Loucy (cell line): ENCODE results near the gene MCU.
"Not testable (repeated sequence)": the region's sequence is repeated elsewhere in the genome, so short reads cannot be mapped to it uniquely, and the experiment has no call there.

Source experiments
- H2AFZ ChIP-seq: fragments of 200-600 bp; sonication (generic); 2 replicates; pipeline ENCODE4 v1.6.0; 2016; ENCODE audit warnings: antibody characterized with exemption, mild to moderate bottlenecking, low read length, moderate library complexity
- H3F3A ChIP-seq: fragments of 200-600 bp; 2 replicates; pipeline ENCODE4 v1.6.0; 2016; ENCODE audit warnings: antibody characterized with exemption, low read depth, mild to moderate bottlenecking
- H3K27me3 ChIP-seq: fragments of 200-600 bp; sonication (generic); 2 replicates; pipeline ENCODE4 v1.6.1; 2014; ENCODE audit warnings: low read length, mild to moderate bottlenecking; ENCODE audit not compliant: insufficient read depth, poor library complexity, severe bottlenecking
- H3K36me3 ChIP-seq: fragments of 200-600 bp; sonication (generic); 2 replicates; pipeline ENCODE4 v1.6.1; 2016; ENCODE audit warnings: low read length; ENCODE audit not compliant: insufficient read depth
- H3K4me1 ChIP-seq: fragments of 200-600 bp; sonication (generic); 2 replicates; pipeline ENCODE4 v1.5.1; 2014; ENCODE audit warnings: low read length, mild to moderate bottlenecking; ENCODE audit not compliant: insufficient read depth, poor library complexity, severe bottlenecking
- H3K4me2 ChIP-seq: fragments of 200-600 bp; sonication (generic); 2 replicates; pipeline ENCODE4 v1.6.0; 2014; ENCODE audit warnings: antibody characterized with exemption, low read length, low read depth, mild to moderate bottlenecking; ENCODE audit not compliant: poor library complexity, severe bottlenecking
- H3K4me3 ChIP-seq: fragments of 200-600 bp; sonication (generic); 2 replicates; pipeline ENCODE4 v1.5.1; 2014; ENCODE audit warnings: low read length, mild to moderate bottlenecking, mixed read lengths; ENCODE audit not compliant: poor library complexity, severe bottlenecking
- H3K79me2 ChIP-seq: fragments of 200-600 bp; sonication (generic); 2 replicates; pipeline ENCODE4 v1.6.1; 2014; ENCODE audit warnings: low read length; ENCODE audit not compliant: insufficient read depth
- H3K9ac ChIP-seq: fragments of 200-600 bp; sonication (generic); 2 replicates; pipeline ENCODE4 v1.6.0; 2014; ENCODE audit warnings: mild to moderate bottlenecking, low read depth, low read length, moderate library complexity; ENCODE audit not compliant: poor library complexity, severe bottlenecking
- H3K9me2 ChIP-seq: fragments of 200-600 bp; sonication (generic); replicated peaks from 2 replicates; pipeline ENCODE4 v1.6.1; 2016; ENCODE audit warnings: low read depth, low read length, mixed read lengths
- H3K9me3 ChIP-seq: fragments of 200-600 bp; sonication (generic); 2 replicates; pipeline ENCODE4 v1.6.1; 2014; ENCODE audit warnings: mild to moderate bottlenecking, antibody characterized with exemption, low read length, low read depth; ENCODE audit not compliant: insufficient read depth
- H4K20me1 ChIP-seq: fragments of 200-600 bp; sonication (generic); 2 replicates; pipeline ENCODE4 v1.6.0; 2014; ENCODE audit warnings: antibody characterized with exemption, low read length, mild to moderate bottlenecking; ENCODE audit not compliant: insufficient read depth, poor library complexity, severe bottlenecking
- CTCF ChIP-seq: fragments of 200-600 bp; sonication (generic); conservative IDR thresholded peaks from 2 replicates; pipeline ENCODE4 v1.5.1; 2014; ENCODE audit warnings: mild to moderate bottlenecking, antibody characterized with exemption, low read length
- EZH2phosphoT487 ChIP-seq: fragments of 200-600 bp; IDR thresholded peaks from 2 replicates; pipeline ENCODE4 v1.6.1; 2018; ENCODE audit warnings: antibody characterized with exemption, mild to moderate bottlenecking, moderate library complexity, borderline replicate concordance

The MCU gene

DNA sequence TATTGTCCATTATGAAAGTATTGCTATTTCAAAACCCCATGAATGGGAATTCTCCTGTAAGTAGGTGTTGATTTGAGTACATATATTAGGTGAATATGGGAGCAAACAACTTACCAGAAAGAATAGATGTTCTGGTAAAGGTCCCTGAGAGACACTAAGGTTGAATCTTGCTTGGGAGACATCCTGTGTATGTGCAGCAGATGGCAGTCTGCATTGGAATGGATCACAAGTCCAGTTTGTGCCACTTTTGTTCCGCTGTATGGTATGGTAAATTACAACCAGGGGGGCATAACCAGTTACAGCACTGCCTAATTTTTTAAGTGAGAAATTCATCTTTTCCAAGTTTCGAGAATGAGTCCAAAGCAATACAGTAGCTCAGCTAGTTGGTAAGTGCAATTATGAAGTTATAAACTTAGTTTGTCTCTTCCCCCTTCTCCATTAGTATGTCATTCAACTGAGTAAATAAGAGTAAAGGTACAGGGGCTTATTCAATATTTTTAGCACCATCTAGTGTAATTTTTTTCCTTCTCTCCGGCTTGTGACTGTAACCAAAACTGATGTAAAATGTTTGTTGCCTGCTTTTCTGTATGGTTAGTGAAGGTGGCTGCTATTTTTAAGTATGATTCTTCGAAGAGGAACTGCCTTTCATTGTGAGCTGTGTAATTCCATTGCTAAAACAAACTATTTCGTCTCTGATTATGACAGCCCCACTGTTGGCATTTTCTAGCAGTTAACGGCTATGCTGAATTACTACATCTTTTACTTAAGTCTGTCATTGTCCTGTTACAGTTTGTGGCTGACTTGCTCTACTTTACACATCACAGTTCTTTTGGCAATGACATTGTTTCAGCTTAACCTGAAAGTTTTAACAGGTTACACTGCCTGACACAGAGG lies 2.8 kb downstream of the MCU start:
- Histone ChIP-seq H4K20me1 (peaks cover 13% of the 10 kb centered on the region), H3K4me3 (peak overlapping the region; percentile 82), H3K9ac (peak overlapping the region; percentile 1), H3K4me1 (peaks cover 38% of the 10 kb centered on the region), H3F3A (no peaks in the 10 kb centered on the region), H3K9me2 (no peaks in the 10 kb centered on the region), H3K9me3 (no peaks in the 10 kb centered on the region), H3K79me2 (peaks cover 57% of the 10 kb centered on the region), H3K27me3 (no peaks in the 10 kb centered on the region), H3K36me3 (no peaks in the 10 kb centered on the region), H3K4me2 (peak overlapping the region; percentile 82), H2AFZ (no peak overlapping the region)
- no peak for TF ChIP-seq EZH2phosphoT487
- TF ChIP-seq CTCF, result peak; percentile 61

GRCh38 chr10:72695496-72695895 lies 3.6 kb downstream of the MCU start:
- Histone ChIP-seq H3K9me2 (no peaks in the 10 kb centered on the region), H4K20me1 (peaks cover 13% of the 10 kb centered on the region), H3K9ac (peak overlapping the region; percentile 1), H3K9me3 (no peaks in the 10 kb centered on the region), H3K36me3 (no peaks in the 10 kb centered on the region), H3F3A (no peaks in the 10 kb centered on the region), H3K4me3 (peak overlapping the region; percentile 33), H3K4me1 (peaks cover 39% of the 10 kb centered on the region), H3K4me2 (peak overlapping the region; percentile 82), H3K79me2 (peaks cover 62% of the 10 kb centered on the region), H3K27me3 (no peaks in the 10 kb centered on the region), H2AFZ (no peak overlapping the region)
- no peak for TF ChIP-seq CTCF
- TF ChIP-seq EZH2phosphoT487, result no peak

DNA sequence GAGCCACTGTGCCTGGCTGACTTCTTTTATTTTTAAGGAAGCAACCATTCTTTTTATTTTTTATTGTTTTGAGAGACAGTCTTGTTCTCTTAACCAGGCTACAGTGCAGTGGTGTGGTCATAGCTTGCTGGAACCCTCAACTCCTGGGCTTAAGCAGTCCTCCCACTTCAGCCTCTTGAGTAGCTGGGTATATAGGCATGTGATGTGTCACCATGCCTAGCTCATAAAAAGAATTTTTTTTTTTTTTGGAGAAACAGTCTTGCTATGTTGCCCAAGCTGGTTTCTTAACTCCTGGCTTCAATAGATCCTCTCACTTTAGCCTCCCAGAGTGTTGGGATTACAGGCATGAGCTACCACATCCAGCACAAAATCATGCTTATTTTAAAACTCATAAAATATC lies 5.8 kb downstream of the MCU start:
- Histone ChIP-seq H2AFZ (no peak overlapping the region), H3K9me2 (no peaks in the 10 kb centered on the region), H3K27me3 (no peaks in the 10 kb centered on the region), H3K9ac (no peak overlapping the region), H3K4me2 (no peak overlapping the region), H4K20me1 (peaks cover 13% of the 10 kb centered on the region), H3K79me2 (peaks cover 66% of the 10 kb centered on the region), H3K36me3 (no peaks in the 10 kb centered on the region), H3K9me3 (no peaks in the 10 kb centered on the region), H3K4me3 (no peak overlapping the region), H3K4me1 (peaks cover 35% of the 10 kb centered on the region), H3F3A (no peaks in the 10 kb centered on the region)
- no peak for TF ChIP-seq EZH2phosphoT487
- no peak for TF ChIP-seq CTCF

- H3K27me3 ChIP-seq, H3K4me2 ChIP-seq, H3F3A ChIP-seq, H3K4me1 ChIP-seq, H4K20me1 ChIP-seq, H2AFZ ChIP-seq, H3K9me2 ChIP-seq, H3K9ac ChIP-seq, H3K4me3 ChIP-seq, H3K36me3 ChIP-seq, H3K9me3 ChIP-seq: not testable (repeated sequence)
- H3K79me2 ChIP-seq, result peaks cover 31% of the 10 kb centered on the region; the same call in 1 of the 2 replicates
These were observed 10.5 kb downstream of the MCU start for GRCh38 chr10:72702465-72702864.
